ENCODE results near the gene OR6S1. TPM values are rescaled to one million over a fixed set of nuclear protein-coding genes. Genes with fewer than 3 reads are reported as not detected.
"Not testable (repeated sequence)": the region's sequence is repeated elsewhere in the genome, so short reads cannot be mapped to it uniquely, and the experiment has no call there.

OR6S1 gene
- total and polyA plus RNA-seq, 2 experiments from 2014 or later = not detected

GRCh38 chr14:20601522-20601921 lies 40.0 kb downstream of the OR6S1 start:
- no peaks in the 10 kb centered on the region for H3K4me1 ChIP-seq (ENCODE audit: insufficient read depth)
- H3K4me2 ChIP-seq = no peak overlapping the region
- TF ChIP-seq EZH2phosphoT487 (IDR thresholded peaks at IDR 0.05; ENCODE audit: low read depth, severe bottlenecking, unreplicated experiment) (no peak), CTCF (IDR thresholded peaks at IDR 0.05; ENCODE audit: poor library complexity) (no peak), EZH2 (IDR thresholded peaks at IDR 0.05; ENCODE audit: borderline replicate concordance) (no peak)
- no peaks in the 10 kb centered on the region for H3K9me2 ChIP-seq (replicated peaks; ENCODE audit: insufficient read depth)
- no peak for DNase-seq (ENCODE audit: low spot score)
- WGBS (ENCODE audit: low lambda C conversion rate, missing lambda C conversion rate) = 85% methylated on average over 12 of the region's 12 CpGs
- H3K27ac ChIP-seq = no peak overlapping the region
- H2AFZ ChIP-seq = no peak overlapping the region
- H3K36me3 ChIP-seq (replicated peaks; ENCODE audit: insufficient read depth, low read depth) = no peaks in the 10 kb centered on the region
- no peaks in the 10 kb centered on the region for H3K27me3 ChIP-seq
- no peaks in the 10 kb centered on the region for H4K20me1 ChIP-seq (ENCODE audit: insufficient read depth, poor library complexity, severe bottlenecking)
- no peak overlapping the region for H3K4me3 ChIP-seq
- H3K79me2 ChIP-seq = no peaks in the 10 kb centered on the region
- no peaks in the 10 kb centered on the region for H3K9me3 ChIP-seq (ENCODE audit: low read depth)

- WGBS (ENCODE audit: low lambda C conversion rate, missing lambda C conversion rate) = 86% methylated on average over 1 of the region's 1 CpG
- Histone ChIP-seq H3K9me3 (ENCODE audit: low read depth) (no peaks in the 10 kb centered on the region), H3K4me3 (no peak overlapping the region), H3K4me2 (no peak overlapping the region), H3K36me3 (replicated peaks; ENCODE audit: insufficient read depth, low read depth) (no peaks in the 10 kb centered on the region), H3K79me2 (no peaks in the 10 kb centered on the region), H2AFZ (no peak overlapping the region), H3K9me2 (replicated peaks; ENCODE audit: insufficient read depth) (no peaks in the 10 kb centered on the region), H4K20me1 (ENCODE audit: insufficient read depth, poor library complexity, severe bottlenecking) (no peaks in the 10 kb centered on the region), H3K27me3 (no peaks in the 10 kb centered on the region), H3K27ac (no peak overlapping the region), H3K4me1 (ENCODE audit: insufficient read depth) (no peaks in the 10 kb centered on the region)
- no peak for DNase-seq (ENCODE audit: low spot score)
- TF ChIP-seq EZH2 (IDR thresholded peaks at IDR 0.05; ENCODE audit: borderline replicate concordance) (no peak), CTCF (IDR thresholded peaks at IDR 0.05; ENCODE audit: poor library complexity) (no peak), EZH2phosphoT487 (IDR thresholded peaks at IDR 0.05; ENCODE audit: low read depth, severe bottlenecking, unreplicated experiment) (no peak)
These were observed 44.4 kb downstream of the OR6S1 start for GRCh38 chr14:20597108-20597507.

- not testable (repeated sequence) for H3K9me3 ChIP-seq (ENCODE audit: low read depth); DNase-seq (ENCODE audit: low spot score); H3K4me2 ChIP-seq; H4K20me1 ChIP-seq (ENCODE audit: insufficient read depth, poor library complexity, severe bottlenecking); H3K36me3 ChIP-seq (replicated peaks; ENCODE audit: insufficient read depth, low read depth); H3K27ac ChIP-seq; H3K9me2 ChIP-seq (replicated peaks; ENCODE audit: insufficient read depth); H3K4me3 ChIP-seq; H2AFZ ChIP-seq; H3K79me2 ChIP-seq; H3K4me1 ChIP-seq (ENCODE audit: insufficient read depth); H3K27me3 ChIP-seq
- WGBS (ENCODE audit: low lambda C conversion rate, missing lambda C conversion rate) = 92% methylated on average over 3 of the region's 3 CpGs
These were observed 45.8 kb downstream of the OR6S1 start for GRCh38 chr14:20595726-20596125.

GRCh38 chr14:20592574-20592973 lies 48.9 kb downstream of the OR6S1 start:
- H2AFZ ChIP-seq = no peak overlapping the region
- H3K27ac ChIP-seq = no peak overlapping the region
- H3K9me3 ChIP-seq (ENCODE audit: low read depth) = no peaks in the 10 kb centered on the region
- no peak overlapping the region for H3K4me3 ChIP-seq
- H3K9me2 ChIP-seq (replicated peaks; ENCODE audit: insufficient read depth) = no peaks in the 10 kb centered on the region
- no peaks in the 10 kb centered on the region for H3K36me3 ChIP-seq (replicated peaks; ENCODE audit: insufficient read depth, low read depth)
- TF ChIP-seq EZH2 (IDR thresholded peaks at IDR 0.05; ENCODE audit: borderline replicate concordance) = no peak
- no peak for TF ChIP-seq EZH2phosphoT487 (IDR thresholded peaks at IDR 0.05; ENCODE audit: low read depth, severe bottlenecking, unreplicated experiment)
- TF ChIP-seq CTCF (IDR thresholded peaks at IDR 0.05; ENCODE audit: poor library complexity) = no peak
- H3K27me3 ChIP-seq = no peaks in the 10 kb centered on the region
- no peaks in the 10 kb centered on the region for H3K79me2 ChIP-seq
- WGBS (ENCODE audit: low lambda C conversion rate, missing lambda C conversion rate) = 71% methylated on average over 1 of the region's 1 CpG
- DNase-seq (ENCODE audit: low spot score) = no peak
- H4K20me1 ChIP-seq (ENCODE audit: insufficient read depth, poor library complexity, severe bottlenecking) = no peaks in the 10 kb centered on the region
- H3K4me1 ChIP-seq (ENCODE audit: insufficient read depth) = no peaks in the 10 kb centered on the region
- H3K4me2 ChIP-seq = no peak overlapping the region

All from hepatocyte (in vitro differentiated cells).